SK-N-SH (cell line): ENCODE results near the gene CBFB. TPM values are rescaled to one million over a fixed set of nuclear protein-coding genes. Genes with fewer than 3 reads are reported as not detected.

Experiments
- CTCF ChIA-PET: fragments of 300-600, 350-600 bp; formaldehyde crosslinking; extraction: SDS; loops from one replicate; lab custom pipeline; 2021; lab: Yijun Ruan, JAX
- POLR2A ChIA-PET: fragments of 350-600 bp; sonication (Branson Sonifier 250); formaldehyde crosslinking; extraction: SDS; loops from one replicate; lab custom pipeline; 2020; ENCODE audit warnings: antibody characterized with exemption, inconsistent platforms; lab: Yijun Ruan, JAX
- DNase-seq: peaks from one replicate; pipeline ENCODE4 v3.0.0; 2012
- H2AFZ ChIP-seq: fragments of 200-600 bp; sonication (generic); 2 replicates; pipeline ENCODE4 v1.8.1; 2016; ENCODE audit warnings: antibody characterized with exemption, mild to moderate bottlenecking, low read depth
- H3F3A ChIP-seq: fragments of 200-600 bp; sonication (generic); replicated peaks from 2 replicates; pipeline ENCODE3; 2016; ENCODE audit warnings: antibody characterized with exemption, mild to moderate bottlenecking; ENCODE audit not compliant: insufficient read depth
- H3K27ac ChIP-seq, 2 experiments: fragments of 200-500 bp in 1 of 2; fragments of 200-600 bp in 1 of 2; sonication (Bioruptor generic) in 1 of 2; sonication (generic), shearing (Covaris generic) in 1 of 2; 2 replicates each; pipeline versions ENCODE4 v1.5.1 to v1.6.1; 2014 to 2016; ENCODE audit warnings: low read depth in 2 of 2, inconsistent platforms in 1 of 2, low read length in 1 of 2, mild to moderate bottlenecking in 1 of 2, mixed read lengths in 1 of 2
- H3K27me3 ChIP-seq: fragments of 200-600 bp; sonication (generic), shearing (Covaris generic); 2 replicates; pipeline ENCODE4 v1.6.1; 2016; ENCODE audit warnings: mixed run types; ENCODE audit not compliant: insufficient read depth
- H3K36me3 ChIP-seq, 2 experiments: fragments of 200-500 bp in 1 of 2; fragments of 200-600 bp in 1 of 2; sonication (Bioruptor generic) in 1 of 2; sonication (generic) in 1 of 2; replicated peaks in 1 of 2; 2 replicates each; pipeline versions ENCODE3 to v1.5.1; 2014 to 2016; ENCODE audit warnings: low read length in 1 of 2, mild to moderate bottlenecking in 1 of 2; ENCODE audit not compliant: insufficient read depth in 2 of 2, control insufficient read depth in 1 of 2
- H3K4me1 ChIP-seq, 2 experiments: fragments of 200-500 bp in 1 of 2; fragments of 200-600 bp in 1 of 2; sonication (Bioruptor generic) in 1 of 2; sonication (generic), shearing (Covaris generic) in 1 of 2; 2 replicates each; pipeline versions ENCODE4 v1.5.1 to v1.6.1; 2014 to 2016; ENCODE audit warnings: low read depth in 1 of 2, low read length in 1 of 2, mixed run types in 1 of 2; ENCODE audit not compliant: insufficient read depth in 2 of 2, control insufficient read depth in 1 of 2
- H3K4me2 ChIP-seq: fragments of 200-600 bp; sonication (generic), shearing (Covaris generic); 2 replicates; pipeline ENCODE4 v1.6.1; 2017; ENCODE audit warnings: mixed run types
- H3K4me3 ChIP-seq, 2 experiments: fragments of 200-500 bp in 1 of 2; fragments of 200-600 bp in 1 of 2; sonication (Bioruptor generic) in 1 of 2; sonication (generic), shearing (Covaris generic) in 1 of 2; 2 replicates each; pipeline versions ENCODE4 v1.5.1 to v1.8.1; 2014 to 2016; ENCODE audit warnings: low read depth in 2 of 2, inconsistent platforms in 1 of 2, low read length in 1 of 2, mild to moderate bottlenecking in 1 of 2, mixed read lengths in 1 of 2, moderate library complexity in 1 of 2
- H3K79me2 ChIP-seq: fragments of 200-600 bp; sonication (generic); 2 replicates; pipeline ENCODE4 v1.8.1; 2017; ENCODE audit warnings: mild to moderate bottlenecking; ENCODE audit not compliant: insufficient read depth
- H3K9ac ChIP-seq: fragments of 200-600 bp; sonication (generic); 2 replicates; pipeline ENCODE4 v1.6.1; 2017; ENCODE audit warnings: mixed run types
- H3K9me2 ChIP-seq: fragments of 200-600 bp; sonication (generic); 2 replicates; pipeline ENCODE4 v1.6.1; 2017; ENCODE audit warnings: mixed run types
- H3K9me3 ChIP-seq: fragments of 200-600 bp; sonication (generic); 2 replicates; pipeline ENCODE4 v1.6.1; 2017; ENCODE audit warnings: mixed run types, mild to moderate bottlenecking, moderate library complexity
- H4K20me1 ChIP-seq: fragments of 200-600 bp; sonication (generic); 2 replicates; pipeline ENCODE4 v1.6.1; 2017; ENCODE audit warnings: mild to moderate bottlenecking, mixed run types; ENCODE audit not compliant: insufficient read depth
- ELF1 ChIP-seq: IDR thresholded peaks from 2 replicates; pipeline ENCODE4 v1.4.0; 2012
- FOSL2 ChIP-seq: IDR thresholded peaks from 2 replicates; pipeline ENCODE4 v1.4.0; 2012; ENCODE audit warnings: low read depth, mild to moderate bottlenecking, moderate library complexity, borderline replicate concordance
- FOXM1 ChIP-seq: IDR thresholded peaks from 2 replicates; pipeline ENCODE4 v1.4.0; 2012; ENCODE audit warnings: low read depth, mild to moderate bottlenecking
- JUND ChIP-seq: IDR thresholded peaks from 2 replicates; pipeline ENCODE4 v1.4.0; 2012
- MEF2A ChIP-seq: IDR thresholded peaks from 2 replicates; pipeline ENCODE4 v1.4.0; 2012; ENCODE audit warnings: low read depth, borderline replicate concordance
- MXI1 ChIP-seq: IDR thresholded peaks from 2 replicates; pipeline ENCODE4 v1.6.1; 2012; ENCODE audit warnings: mild to moderate bottlenecking, low read depth, low read length, improper control_type of control experiment
- NFIC ChIP-seq: IDR thresholded peaks from 2 replicates; pipeline ENCODE4 v1.4.0; 2012; ENCODE audit warnings: borderline replicate concordance
- NRF1 ChIP-seq: IDR thresholded peaks from 2 replicates; pipeline ENCODE4 v1.6.1; 2012; ENCODE audit warnings: low read depth, mild to moderate bottlenecking, low read length
- POLR2AphosphoS5 ChIP-seq: IDR thresholded peaks from 2 replicates; pipeline ENCODE4 v1.6.1; 2012; ENCODE audit warnings: low read depth, low read length
- RAD21 ChIP-seq: IDR thresholded peaks from 2 replicates; pipeline ENCODE4 v1.6.1; 2012; ENCODE audit warnings: mild to moderate bottlenecking, low read length
- RCOR1 ChIP-seq: fragments of 150-350 bp; IDR thresholded peaks from 2 replicates; pipeline ENCODE4 v1.6.1; 2017; ENCODE audit warnings: antibody characterized with exemption, low read length
- REST ChIP-seq: IDR thresholded peaks from 2 replicates; pipeline ENCODE4 v1.6.1; 2012; ENCODE audit warnings: mild to moderate bottlenecking, low read depth, low read length, moderate library complexity
- ZBTB33 ChIP-seq: IDR thresholded peaks from 2 replicates; pipeline ENCODE4 v1.4.0; 2012; ENCODE audit warnings: low read depth, borderline replicate concordance
- WGBS: methylation state at CpG from one replicate; pipeline ENCODE4 v1.1.6; 2017; ENCODE audit warnings: low lambda C conversion rate; 5-methylcytosine and 5-hydroxymethylcytosine counted together
- polyA plus RNA-seq, 3 experiments: library from polyadenylated mRNA; depleted of rRNA; stranded (reverse); fragments of >200 nt; gene quantifications; 2 replicates each; pipeline ENCODE4 v1.2.3, GENCODE V29; 2012

CBFB gene
- polyA plus RNA-seq, 1 of the 3 experiments (the other 2 are of a cell fraction) = 40.1 TPM

- DNase-seq = no peak
- Histone ChIP-seq H3K4me2 (no peak overlapping the region), H3K27me3 (no peaks in the 10 kb centered on the region), H4K20me1 (no peaks in the 10 kb centered on the region; the same call in 1 of the 2 replicates), H3K27ac (peak overlapping the region in 1 of 2 experiments; percentile 85; a peak in 2 of 4 replicates), H3K9me3 (no peaks in the 10 kb centered on the region), H3K36me3 (peaks cover 0 to 18% of the 10 kb centered on the region in 2 experiments), H2AFZ (no peak overlapping the region), H3K9ac (no peak overlapping the region), H3K4me1 (0 out of 4 replicates have a peak, but pooled peaks cover 0 to 3% of the 10 kb centered on the region in 2 experiments), H3K4me3 (no peak overlapping the region), H3K79me2 (peaks cover 88% of the 10 kb centered on the region), H3F3A (peaks cover 65% of the 10 kb centered on the region), H3K9me2 (no peaks in the 10 kb centered on the region)
- no peak for TF ChIP-seq MXI1
- TF ChIP-seq ELF1 = no peak
- TF ChIP-seq FOXM1 = no peak
- TF ChIP-seq ZBTB33 = no peak
- no peak for TF ChIP-seq NFIC
- TF ChIP-seq JUND = no peak
- no peak for TF ChIP-seq POLR2AphosphoS5
- TF ChIP-seq NRF1 = no peak
- TF ChIP-seq RAD21 = no peak
- TF ChIP-seq RCOR1 = no peak
- TF ChIP-seq MEF2A = no peak
- TF ChIP-seq FOSL2 = no peak
- no peak for TF ChIP-seq REST
- ChIA-PET POLR2A (no interaction called here), CTCF (interaction anchor here (0.9 to 2.0 kb wide), 3 partner anchors 8 to 187 kb away, joined by 3 to 8 read pairs (median 4); no protein-coding TSS in a partner anchor)
- WGBS = 87% methylated on average over 2 of the region's 2 CpGs
Measured at GRCh38 chr16:67054901-67055300, 26.0 kb downstream of the CBFB start.
